WTC11 (cell line): ENCODE measurements around the gene FAHD1. TPM values are rescaled to one million over a fixed set of nuclear protein-coding genes. Genes with fewer than 3 reads are reported as not detected.

Source experiments
- ATAC-seq: fragments of 200-7000 bp; cut with Tn5 transposase; 2 replicates; pipeline ENCODE4 v1.10.0; 2021; ENCODE audit warnings: mild to moderate bottlenecking, moderate library complexity
- CTCF ChIA-PET: fragments of 300-600 bp; sonication (Branson Sonifier 250); formaldehyde crosslinking; loops from one replicate; lab custom pipeline; 2021; ENCODE audit warnings: antibody characterized with exemption; lab: Charles Lee
- POLR2A ChIA-PET: fragments of 350-600 bp; sonication (Branson Sonifier 250); formaldehyde crosslinking; loops from one replicate; lab custom pipeline; 2021; ENCODE audit warnings: antibody characterized with exemption; lab: Charles Lee
- DNase-seq: peaks from one replicate; pipeline ENCODE4 v3.0.0; 2021; ENCODE audit warnings: low spot score
- H3K27ac Mint-ChIP-seq: 2 replicates; pipeline ENCODE4 v1.8.0; 2021; ENCODE audit warnings: mixed read lengths
- H3K27me3 Mint-ChIP-seq: 2 replicates; pipeline ENCODE4 v1.8.0; 2021; ENCODE audit warnings: low read depth, mild to moderate bottlenecking, moderate library complexity, mixed read lengths
- H3K36me3 Mint-ChIP-seq: 2 replicates; pipeline ENCODE4 v1.8.0; 2021; ENCODE audit warnings: mixed read lengths
- H3K4me1 Mint-ChIP-seq: 2 replicates; pipeline ENCODE4 v1.8.0; 2022; ENCODE audit warnings: mixed read lengths
- H3K4me3 Mint-ChIP-seq: 2 replicates; pipeline ENCODE4 v1.8.0; 2021; ENCODE audit warnings: mild to moderate bottlenecking, moderate library complexity, mixed read lengths
- H3K9me3 Mint-ChIP-seq: 2 replicates; pipeline ENCODE4 v1.8.0; 2021; ENCODE audit warnings: mixed read lengths
- ATF1 ChIP-seq: sonication (generic); formaldehyde crosslinking; IDR thresholded peaks from 2 replicates; pipeline ENCODE4 v1.8.1; 2023; ENCODE audit warnings: mild to moderate bottlenecking, moderate library complexity, missing genetic modification reagents
- CREB1 ChIP-seq: sonication (generic); formaldehyde crosslinking; IDR thresholded peaks from 2 replicates; pipeline ENCODE4 v1.8.0; 2023; ENCODE audit warnings: mild to moderate bottlenecking, missing genetic modification reagents
- CREM ChIP-seq: sonication (generic); formaldehyde crosslinking; IDR thresholded peaks from 2 replicates; pipeline ENCODE4 v1.8.1; 2022; ENCODE audit warnings: mild to moderate bottlenecking, missing genetic modification reagents, moderate library complexity
- HMGXB4 ChIP-seq: sonication (generic); formaldehyde crosslinking; IDR thresholded peaks from 2 replicates; pipeline ENCODE4 v1.8.1; 2023; ENCODE audit warnings: mild to moderate bottlenecking, moderate library complexity, missing genetic modification reagents
- JAZF1 ChIP-seq: fragments of 250-450 bp; sonication (Bioruptor Pico); IDR thresholded peaks from 2 replicates; pipeline ENCODE4 v1.9.0; 2021; ENCODE audit warnings: moderate library complexity, mild to moderate bottlenecking, inconsistent platforms
- MYBL2 ChIP-seq: sonication (generic); formaldehyde crosslinking; IDR thresholded peaks from 2 replicates; pipeline ENCODE4 v1.8.1; 2023; ENCODE audit warnings: mild to moderate bottlenecking, moderate library complexity, missing genetic modification reagents
- NFYB ChIP-seq: sonication (generic); formaldehyde crosslinking; conservative IDR thresholded peaks from 2 replicates; pipeline ENCODE4 v1.8.0; 2022; ENCODE audit warnings: low read depth, missing genetic modification reagents
- NR3C1 ChIP-seq: sonication (generic); formaldehyde crosslinking; conservative IDR thresholded peaks from 2 replicates; pipeline ENCODE4 v1.8.1; 2023; ENCODE audit warnings: low read depth, mild to moderate bottlenecking, missing genetic modification reagents
- PRRX2 ChIP-seq: fragments of 250-450 bp; sonication (Bioruptor Pico); IDR thresholded peaks from 2 replicates; pipeline ENCODE4 v1.8.0; 2021; ENCODE audit warnings: mild to moderate bottlenecking
- SOX15 ChIP-seq: fragments of 250-450 bp; sonication (Bioruptor Pico); IDR thresholded peaks from 2 replicates; pipeline ENCODE4 v1.9.0; 2021; ENCODE audit warnings: mild to moderate bottlenecking
- TEAD1 ChIP-seq: sonication (generic); formaldehyde crosslinking; IDR thresholded peaks from 2 replicates; pipeline ENCODE4 v1.8.0; 2022; ENCODE audit warnings: mild to moderate bottlenecking, missing genetic modification reagents
- TEAD4 ChIP-seq: sonication (generic); formaldehyde crosslinking; IDR thresholded peaks from 2 replicates; pipeline ENCODE4 v1.8.0; 2022; ENCODE audit warnings: mild to moderate bottlenecking, missing genetic modification reagents
- ZBTB43 ChIP-seq: sonication (generic); formaldehyde crosslinking; IDR thresholded peaks from 2 replicates; pipeline ENCODE4 v1.8.1; 2023; ENCODE audit warnings: mild to moderate bottlenecking, missing genetic modification reagents
- ZNF263 ChIP-seq: sonication (generic); formaldehyde crosslinking; IDR thresholded peaks from 2 replicates; pipeline ENCODE4 v1.8.1; 2022; ENCODE audit warnings: low read depth, mild to moderate bottlenecking, moderate library complexity, missing genetic modification reagents
- total RNA-seq: library from RNA; stranded (reverse); gene quantifications from 3 replicates; pipeline ENCODE4 v1.2.3, GENCODE V29; 2021
- TF ChIP-seq, protein P1 (sequence below): sonication (generic); formaldehyde crosslinking; IDR thresholded peaks from 2 replicates; pipeline ENCODE4 v1.8.1; 2022; ENCODE audit warnings: low read depth, missing genetic modification reagents, borderline replicate concordance
- TF ChIP-seq, protein P2 (sequence below): sonication (generic); formaldehyde crosslinking; IDR thresholded peaks from 2 replicates; pipeline ENCODE4 v1.8.1; 2023; ENCODE audit warnings: mild to moderate bottlenecking, missing genetic modification reagents

Gene FAHD1
- total RNA-seq, 1 experiment from 2014 or later: 14.3 TPM

DNA sequence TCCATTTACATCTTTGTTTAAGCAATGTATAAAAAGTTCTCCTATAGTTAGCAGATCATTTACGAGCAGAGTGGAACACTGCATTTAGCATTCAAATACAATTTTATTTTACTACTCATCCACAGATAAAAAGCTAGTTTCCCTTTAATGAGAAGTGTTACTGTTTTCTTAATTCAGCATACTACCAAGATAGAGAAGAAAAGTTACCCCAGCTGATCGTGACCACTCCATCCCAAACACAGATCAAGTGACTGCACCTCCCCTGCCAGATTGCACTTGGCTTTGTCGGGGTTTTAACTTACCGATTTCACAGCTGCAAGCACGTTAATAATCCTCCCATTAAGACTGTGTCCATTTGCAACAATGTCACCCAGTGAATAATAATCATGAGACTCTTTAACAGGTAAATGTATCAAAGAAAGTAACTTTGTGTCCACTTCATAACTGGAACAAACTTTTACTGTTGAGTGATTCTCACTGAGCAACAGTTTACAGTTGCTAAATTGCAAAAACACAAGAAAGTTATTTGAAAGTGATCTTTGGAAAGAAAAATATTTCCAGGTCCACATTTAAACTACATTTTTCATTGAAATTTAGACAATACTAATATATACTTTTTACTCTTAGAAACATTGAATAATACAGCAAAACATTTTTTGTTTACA, 30.6 kb downstream of the FAHD1 start:
- TF ChIP-seq ATF1 (CRISPR knock-in tag) (no peak), TEAD4 (CRISPR knock-in tag) (no peak)
- ATAC-seq (no peak), DNase-seq (no peak)
- H3K27me3 Mint-ChIP-seq: peaks cover 88% of the 10 kb centered on the region
- H3K9me3 Mint-ChIP-seq: no peaks in the 10 kb centered on the region
- POLR2A ChIA-PET: no interaction called here
- H3K27ac Mint-ChIP-seq: no peak overlapping the region
- CTCF ChIA-PET: interaction anchor here (1.0 to 2.6 kb wide), 3 partner anchors 66 to 74 kb away, joined by 3 to 10 read pairs (median 5); no protein-coding TSS in a partner anchor
- no peaks in the 10 kb centered on the region for H3K4me1 Mint-ChIP-seq
- no peak overlapping the region for H3K4me3 Mint-ChIP-seq
- H3K36me3 Mint-ChIP-seq: no peaks in the 10 kb centered on the region

- Mint-ChIP-seq H3K4me1 (no peaks in the 10 kb centered on the region), H3K36me3 (no peaks in the 10 kb centered on the region), H3K27ac (no peak overlapping the region), H3K9me3 (no peaks in the 10 kb centered on the region), H3K27me3 (peaks cover 80% of the 10 kb centered on the region), H3K4me3 (no peak overlapping the region)
- POLR2A ChIA-PET: no interaction called here
- DNase-seq (no peak), ATAC-seq (peak; percentile 67)
- no peak for TF ChIP-seq TEAD1 (CRISPR knock-in tag)
- no peak for TF ChIP-seq MYBL2 (CRISPR knock-in tag)
- TF ChIP-seq, protein P1, sequence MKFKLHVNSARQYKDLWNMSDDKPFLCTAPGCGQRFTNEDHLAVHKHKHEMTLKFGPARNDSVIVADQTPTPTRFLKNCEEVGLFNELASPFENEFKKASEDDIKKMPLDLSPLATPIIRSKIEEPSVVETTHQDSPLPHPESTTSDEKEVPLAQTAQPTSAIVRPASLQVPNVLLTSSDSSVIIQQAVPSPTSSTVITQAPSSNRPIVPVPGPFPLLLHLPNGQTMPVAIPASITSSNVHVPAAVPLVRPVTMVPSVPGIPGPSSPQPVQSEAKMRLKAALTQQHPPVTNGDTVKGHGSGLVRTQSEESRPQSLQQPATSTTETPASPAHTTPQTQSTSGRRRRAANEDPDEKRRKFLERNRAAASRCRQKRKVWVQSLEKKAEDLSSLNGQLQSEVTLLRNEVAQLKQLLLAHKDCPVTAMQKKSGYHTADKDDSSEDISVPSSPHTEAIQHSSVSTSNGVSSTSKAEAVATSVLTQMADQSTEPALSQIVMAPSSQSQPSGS (CRISPR knock-in tag): no peak
- TF ChIP-seq SOX15 (CRISPR knock-in tag): no peak
- TF ChIP-seq CREM (CRISPR knock-in tag): no peak
- CTCF ChIA-PET: interaction anchor here (1.0 to 2.6 kb wide), 2 partner anchors 65 to 70 kb away, joined by 5 to 10 read pairs; no protein-coding TSS in a partner anchor
These were observed 31.3 kb downstream of the FAHD1 start for GRCh38 chr16:1858189-1858865.

DNA sequence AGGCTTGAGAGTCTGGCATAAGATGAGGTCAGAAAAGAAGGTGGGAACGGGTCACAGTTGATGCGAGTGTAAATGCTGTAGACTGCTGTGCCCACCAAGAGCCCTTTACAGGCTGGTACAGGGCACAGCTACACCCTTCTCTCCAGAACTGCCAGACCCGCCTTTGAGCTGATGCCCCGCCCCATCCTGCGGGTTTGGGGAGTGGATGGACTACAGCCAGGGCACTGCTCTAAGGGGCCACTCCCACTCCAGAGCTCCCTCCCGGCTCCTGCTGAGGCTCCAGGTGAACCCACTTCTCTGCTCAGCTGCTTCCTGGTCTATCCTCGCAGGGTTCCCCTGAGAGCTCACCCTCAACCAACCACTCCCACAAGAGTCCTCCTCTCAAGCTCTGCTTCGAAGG, 32.6 kb downstream of the FAHD1 start:
- POLR2A ChIA-PET: no interaction called here
- DNase-seq (no peak), ATAC-seq (peak; percentile 80)
- Mint-ChIP-seq H3K27me3 (peaks cover 67% of the 10 kb centered on the region), H3K4me1 (no peaks in the 10 kb centered on the region), H3K4me3 (no peak overlapping the region), H3K9me3 (no peaks in the 10 kb centered on the region), H3K36me3 (no peaks in the 10 kb centered on the region), H3K27ac (no peak overlapping the region)
- CTCF ChIA-PET: interaction anchor here (0.6 to 1.6 kb wide), 4 partner anchors 14 to 70 kb away, joined by 3 to 11 read pairs (median 4); no protein-coding TSS in a partner anchor
- TF ChIP-seq ZNF263 (CRISPR knock-in tag): no peak
- no peak for TF ChIP-seq SOX15 (CRISPR knock-in tag)

DNA sequence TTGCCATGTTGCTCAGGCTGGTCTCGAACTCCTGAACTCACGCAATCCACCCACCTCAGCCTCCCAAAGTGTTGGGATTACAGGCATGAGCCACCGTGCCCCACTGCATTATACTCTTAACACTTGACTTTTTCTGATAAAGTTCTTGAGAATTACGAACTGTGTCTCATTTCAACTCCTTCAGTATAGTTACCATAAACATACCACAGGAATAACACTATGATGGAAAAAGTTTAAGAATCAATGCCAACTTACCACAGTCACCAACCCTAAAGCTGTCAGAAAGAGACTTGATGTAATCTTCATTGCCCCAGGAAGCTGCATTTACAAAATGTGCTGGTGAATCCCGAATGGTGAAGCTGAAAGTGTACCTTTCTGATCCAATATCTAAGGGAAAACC, 34.7 kb downstream of the FAHD1 start:
- no peak overlapping the region for H3K27ac Mint-ChIP-seq
- H3K9me3 Mint-ChIP-seq: no peaks in the 10 kb centered on the region
- no peak for ATAC-seq
- no peak for DNase-seq
- H3K27me3 Mint-ChIP-seq: peaks cover 58% of the 10 kb centered on the region
- CTCF ChIA-PET: interaction anchor here (1.1 kb wide), 1 partner anchor 67 kb away, joined by 3 read pairs; no protein-coding TSS in a partner anchor
- H3K4me3 Mint-ChIP-seq: no peak overlapping the region
- H3K36me3 Mint-ChIP-seq: no peaks in the 10 kb centered on the region
- POLR2A ChIA-PET: no interaction called here
- no peaks in the 10 kb centered on the region for H3K4me1 Mint-ChIP-seq
- TF ChIP-seq NFYB (CRISPR knock-in tag) (no peak), NR3C1 (no peak), HMGXB4 (CRISPR knock-in tag) (no peak), ZBTB43 (CRISPR knock-in tag) (no peak), CREM (CRISPR knock-in tag) (no peak), CREB1 (CRISPR knock-in tag) (no peak), JAZF1 (CRISPR knock-in tag) (no peak), PRRX2 (CRISPR knock-in tag) (no peak)
- TF ChIP-seq, protein P2, sequence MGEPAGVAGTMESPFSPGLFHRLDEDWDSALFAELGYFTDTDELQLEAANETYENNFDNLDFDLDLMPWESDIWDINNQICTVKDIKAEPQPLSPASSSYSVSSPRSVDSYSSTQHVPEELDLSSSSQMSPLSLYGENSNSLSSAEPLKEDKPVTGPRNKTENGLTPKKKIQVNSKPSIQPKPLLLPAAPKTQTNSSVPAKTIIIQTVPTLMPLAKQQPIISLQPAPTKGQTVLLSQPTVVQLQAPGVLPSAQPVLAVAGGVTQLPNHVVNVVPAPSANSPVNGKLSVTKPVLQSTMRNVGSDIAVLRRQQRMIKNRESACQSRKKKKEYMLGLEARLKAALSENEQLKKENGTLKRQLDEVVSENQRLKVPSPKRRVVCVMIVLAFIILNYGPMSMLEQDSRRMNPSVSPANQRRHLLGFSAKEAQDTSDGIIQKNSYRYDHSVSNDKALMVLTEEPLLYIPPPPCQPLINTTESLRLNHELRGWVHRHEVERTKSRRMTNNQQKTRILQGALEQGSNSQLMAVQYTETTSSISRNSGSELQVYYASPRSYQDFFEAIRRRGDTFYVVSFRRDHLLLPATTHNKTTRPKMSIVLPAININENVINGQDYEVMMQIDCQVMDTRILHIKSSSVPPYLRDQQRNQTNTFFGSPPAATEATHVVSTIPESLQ (CRISPR knock-in tag): no peak
